RCC 7860 (cell line): Measurements from ENCODE around the gene RPTOR.
"Not testable (repeated sequence)": the region's sequence is repeated elsewhere in the genome, so short reads cannot be mapped to it uniquely, and the experiment has no call there.

ENCODE experiments used
- DNase-seq: peaks from one replicate; pipeline ENCODE4 v3.0.0-alpha.2; 2015; ENCODE audit warnings: low spot score
- FAIRE-seq: peaks from 2 replicates; lab custom pipeline; 2012; peaks lifted over from hg19 to GRCh38; lab: Jason Lieb, UNC

Gene RPTOR

DNA sequence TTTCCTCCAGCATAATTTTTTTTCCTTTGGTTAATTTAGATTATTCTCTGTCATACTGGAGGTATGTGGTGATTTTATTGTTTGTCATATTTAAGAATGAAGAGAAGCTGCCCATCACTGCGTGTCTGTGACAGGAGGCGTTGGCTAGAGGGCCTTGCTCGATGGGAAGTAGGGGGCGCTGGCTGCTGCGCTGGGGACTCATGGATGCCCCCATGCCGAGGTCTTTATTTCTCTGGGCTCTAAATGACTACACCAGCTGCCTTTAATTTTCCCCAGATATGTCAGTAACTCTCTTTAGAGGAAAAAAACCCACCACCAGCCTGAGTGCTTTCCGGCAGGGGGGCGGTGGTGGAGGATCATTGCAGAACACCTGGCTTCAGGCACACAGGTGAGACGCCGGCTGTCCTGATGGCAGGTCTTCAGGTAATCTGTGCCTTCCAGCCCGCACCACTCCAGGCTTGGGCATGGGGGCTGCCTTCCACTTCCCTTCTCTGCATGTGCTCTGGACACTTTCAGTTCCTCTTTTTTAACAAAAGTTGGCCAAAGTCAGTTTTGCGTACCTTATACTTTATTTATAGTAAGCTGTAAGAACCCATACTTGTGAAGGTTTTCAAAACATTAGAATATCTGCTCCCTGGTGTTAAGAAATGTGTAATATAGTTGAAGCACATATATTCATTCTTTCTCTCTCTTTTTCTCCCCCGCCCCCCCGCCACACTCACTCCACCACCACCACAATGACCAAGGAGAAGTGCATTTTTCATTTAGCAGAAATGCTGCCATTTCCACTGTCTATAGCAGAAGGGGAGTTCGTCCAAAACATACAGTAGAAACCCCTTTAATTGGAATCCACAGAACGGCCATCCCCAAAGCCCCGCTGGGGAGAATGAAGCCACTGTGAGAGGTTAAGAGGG, 192.7 kb downstream of the RPTOR start:
- FAIRE-seq, result no peak
- no peak for DNase-seq

DNA sequence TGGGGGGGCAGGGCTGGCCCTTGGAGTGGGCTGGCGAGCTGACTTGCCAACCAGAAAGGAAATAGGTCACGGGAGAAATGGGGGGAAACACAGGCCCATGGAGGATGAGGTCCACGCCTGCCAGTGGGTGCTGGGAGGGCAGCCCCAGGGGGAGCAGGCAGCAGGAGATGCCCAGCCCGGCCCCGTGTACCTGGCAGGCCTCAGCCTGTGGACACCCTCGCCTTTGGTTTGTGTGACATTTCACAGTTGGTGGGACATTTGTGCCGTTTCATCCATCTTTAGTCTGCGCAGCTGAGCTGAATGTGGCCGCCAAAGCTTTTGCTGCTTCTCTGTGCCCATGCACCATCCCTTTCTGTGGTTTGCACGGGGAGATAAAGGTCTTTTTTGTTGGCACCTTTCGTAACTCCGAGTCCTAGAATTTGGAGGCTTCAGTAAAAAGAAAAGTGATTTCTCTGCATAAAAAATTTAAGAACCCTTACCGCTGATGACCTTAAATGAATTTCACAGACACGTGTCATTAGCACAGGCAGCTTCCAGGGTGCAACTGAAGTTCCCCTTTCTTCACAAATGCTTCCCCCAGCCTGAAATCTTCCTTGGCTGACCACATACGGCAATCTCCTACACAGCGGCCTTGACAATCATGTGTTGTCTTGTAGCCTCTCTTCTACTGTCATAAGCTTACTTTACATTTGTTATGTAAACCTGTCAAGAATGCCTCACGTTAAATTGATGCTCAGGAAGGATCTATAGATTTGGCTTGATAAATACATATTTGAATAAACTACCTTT, 193.6 kb downstream of the RPTOR start:
- DNase-seq (no peak), FAIRE-seq (no peak)

- no peak for DNase-seq
- no peak for FAIRE-seq
These were observed 194.5 kb downstream of the RPTOR start for GRCh38 chr17:80738987-80739730.

GRCh38 chr17:80740141-80740540, 195.5 kb downstream of the RPTOR start:
- DNase-seq (no peak), FAIRE-seq (no peak)

DNA sequence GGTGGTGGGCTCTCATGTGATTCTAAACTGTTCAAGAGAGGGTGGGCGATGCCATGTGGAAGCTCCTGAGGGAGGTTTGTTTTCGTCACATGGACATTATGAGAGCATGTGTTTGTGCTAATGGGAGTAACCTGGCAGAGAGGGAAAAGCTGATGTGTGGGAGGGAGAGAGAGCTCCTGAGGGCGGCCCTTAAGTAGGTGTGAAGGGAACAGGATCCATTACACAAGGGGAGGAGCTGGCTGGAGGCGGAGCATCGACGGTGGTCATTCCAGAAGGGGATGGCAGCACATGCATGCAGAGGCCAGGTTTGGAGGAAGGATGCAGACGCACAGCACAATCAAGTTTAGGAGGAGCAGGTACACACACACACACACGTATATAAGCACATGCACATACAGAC, 197.5 kb downstream of the RPTOR start:
- FAIRE-seq, result no peak
- DNase-seq, result no peak

DNA sequence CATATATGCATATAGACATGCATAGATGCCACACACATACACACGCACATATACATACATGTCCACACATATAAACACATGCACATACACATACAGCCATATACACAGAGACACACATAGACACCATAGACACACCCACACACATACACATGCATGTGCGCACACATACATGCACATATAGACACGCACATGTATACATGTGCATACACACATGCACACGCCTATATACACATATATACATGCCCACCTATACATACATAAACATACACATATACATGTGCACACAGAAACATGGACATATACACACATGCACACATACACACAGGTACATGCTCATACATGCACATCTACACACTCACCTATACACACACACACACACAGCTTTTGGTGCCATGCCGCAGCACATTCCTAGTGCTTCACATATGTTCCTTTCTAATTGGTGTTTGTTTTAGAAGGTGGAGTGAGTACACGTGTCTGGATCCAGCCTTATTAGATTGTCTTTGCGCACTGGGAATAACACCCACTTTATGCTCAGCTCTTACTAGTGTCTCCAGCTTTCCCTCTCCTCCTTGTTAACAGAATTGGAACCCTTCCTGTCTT, 198.0 kb downstream of the RPTOR start:
- FAIRE-seq (no peak), DNase-seq (no peak)

DNA sequence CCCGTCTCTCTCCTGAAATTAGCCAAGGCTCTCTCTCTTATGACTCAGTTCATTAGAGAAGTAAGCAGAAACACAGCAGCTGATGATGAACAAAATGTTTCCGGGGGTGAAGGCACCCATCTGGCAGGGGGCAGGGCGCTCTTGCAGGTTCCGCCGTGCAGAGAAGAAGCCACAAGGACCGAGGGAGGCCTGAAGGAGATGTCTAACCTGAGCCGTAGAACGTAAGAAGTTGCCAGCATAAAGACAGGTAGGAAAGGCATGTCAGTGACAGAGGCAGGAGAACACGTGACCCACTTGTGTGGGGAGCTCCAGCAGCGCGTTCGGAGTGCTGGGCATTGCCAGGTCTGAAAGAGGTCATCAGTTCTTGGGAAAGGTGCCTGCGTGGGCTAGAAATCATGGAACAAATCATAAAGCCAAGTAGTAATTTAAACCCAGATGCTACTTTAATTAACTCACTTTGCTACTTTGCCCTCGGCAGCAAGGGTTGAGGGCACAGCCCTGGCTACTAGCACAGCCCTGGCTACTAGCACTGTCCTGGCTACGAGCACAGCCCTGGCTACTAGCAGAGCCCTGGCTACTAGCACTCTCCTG, 198.6 kb downstream of the RPTOR start:
- FAIRE-seq, result no peak
- no peak for DNase-seq

GRCh38 chr17:80743973-80744372, 199.3 kb downstream of the RPTOR start:
- not testable (repeated sequence) for DNase-seq, FAIRE-seq

DNA sequence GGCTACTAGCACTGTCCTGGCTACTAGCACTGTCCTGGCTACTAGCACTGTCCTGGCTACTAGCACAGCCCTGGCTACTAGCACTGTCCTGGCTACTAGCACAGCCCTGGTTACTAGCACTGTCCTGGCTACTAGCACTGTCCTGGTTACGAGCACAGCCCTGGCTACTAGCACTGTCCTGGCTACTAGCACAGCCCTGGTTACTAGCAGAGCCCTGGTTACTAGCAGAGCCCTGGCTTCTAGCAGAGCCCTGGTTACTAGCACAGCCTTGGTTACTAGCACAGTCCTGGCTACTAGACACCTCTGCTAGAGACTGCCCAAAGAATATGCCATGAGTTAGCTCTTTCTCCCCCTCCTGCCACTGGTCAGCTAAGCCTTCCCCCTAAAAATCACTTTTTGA, 200.1 kb downstream of the RPTOR start:
- not testable (repeated sequence) for FAIRE-seq

GRCh38 chr17:80745183-80745582, 200.5 kb downstream of the RPTOR start:
- no peak for FAIRE-seq
- DNase-seq, result no peak

More for the DNA sequence above, 200.1 kb downstream of the RPTOR start:
- not testable (repeated sequence) for DNase-seq

DNA sequence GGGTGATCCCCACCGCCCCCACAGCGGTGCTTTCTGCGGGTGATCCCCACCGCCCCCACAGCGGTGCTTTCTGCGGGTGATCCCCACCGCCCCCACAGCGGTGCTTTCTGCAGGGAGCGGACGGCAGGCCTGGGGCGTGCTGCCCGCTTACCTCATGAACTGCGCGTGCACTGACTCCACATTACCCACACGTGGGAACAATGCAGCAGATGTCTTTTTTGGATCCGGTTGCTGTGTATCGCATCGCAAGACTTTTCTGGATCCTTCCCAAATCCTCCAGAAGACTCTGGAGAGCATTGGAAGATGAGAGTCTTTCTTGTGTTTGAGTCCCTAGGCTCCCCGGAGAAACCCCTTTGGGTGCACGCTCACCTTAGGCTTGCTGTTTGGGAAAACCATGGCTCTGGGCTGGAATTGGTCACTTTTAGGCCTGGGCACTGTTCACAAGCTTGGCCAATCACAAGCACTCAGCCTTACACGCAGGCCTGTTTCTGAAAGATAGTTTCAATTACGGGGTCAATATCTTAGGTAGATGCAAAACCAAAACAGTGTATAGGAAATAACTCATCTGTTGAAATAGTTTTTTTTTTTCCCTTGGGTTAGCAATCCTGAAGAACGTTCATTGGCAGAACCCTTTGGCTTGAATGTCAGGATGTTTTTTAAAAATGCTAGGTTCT, 201.8 kb downstream of the RPTOR start:
- FAIRE-seq, result no peak
- no peak for DNase-seq

- FAIRE-seq, result no peak
- no peak for DNase-seq
These were observed 202.8 kb downstream of the RPTOR start for GRCh38 chr17:80747469-80747868.

- no peak for DNase-seq
- FAIRE-seq, result no peak
These were observed 205.0 kb downstream of the RPTOR start for GRCh38 chr17:80749611-80750010.

- no peak for FAIRE-seq
- DNase-seq, result no peak
These were observed 205.6 kb downstream of the RPTOR start for GRCh38 chr17:80750263-80750662.

- FAIRE-seq, result no peak
- DNase-seq, result no peak
These were observed 206.7 kb downstream of the RPTOR start for GRCh38 chr17:80751070-80751945.

DNA sequence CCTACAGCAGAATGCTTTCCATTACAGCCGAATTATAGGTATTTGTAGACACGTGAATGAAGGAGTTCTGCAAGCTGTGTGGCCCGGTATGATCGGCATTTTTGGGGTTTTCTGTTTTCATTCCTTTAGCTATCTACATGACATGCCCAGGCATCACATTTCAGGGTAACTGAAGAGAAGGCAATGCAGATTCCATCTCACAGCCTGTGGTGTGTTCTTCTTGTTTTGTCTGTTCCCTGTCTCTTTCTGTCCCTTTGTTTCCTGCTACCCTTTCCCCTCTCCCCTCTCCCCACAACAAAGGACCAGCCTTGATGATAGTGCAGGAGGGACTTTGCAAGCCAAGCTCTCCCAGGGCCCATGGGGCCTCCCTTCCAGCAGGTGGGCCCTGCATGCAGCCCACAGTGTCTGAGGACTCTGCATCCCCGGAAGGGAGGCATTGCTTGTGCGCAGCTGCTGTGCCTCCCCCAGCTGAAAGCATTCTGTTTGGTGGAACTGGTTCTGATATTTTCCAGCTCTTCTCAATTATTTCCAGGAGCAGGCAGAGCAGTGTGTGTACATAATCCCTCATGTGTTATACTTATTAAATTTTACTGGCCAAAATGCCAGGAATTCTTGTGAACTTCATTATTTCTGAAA, 207.4 kb downstream of the RPTOR start:
- FAIRE-seq (no peak), DNase-seq (no peak)

DNA sequence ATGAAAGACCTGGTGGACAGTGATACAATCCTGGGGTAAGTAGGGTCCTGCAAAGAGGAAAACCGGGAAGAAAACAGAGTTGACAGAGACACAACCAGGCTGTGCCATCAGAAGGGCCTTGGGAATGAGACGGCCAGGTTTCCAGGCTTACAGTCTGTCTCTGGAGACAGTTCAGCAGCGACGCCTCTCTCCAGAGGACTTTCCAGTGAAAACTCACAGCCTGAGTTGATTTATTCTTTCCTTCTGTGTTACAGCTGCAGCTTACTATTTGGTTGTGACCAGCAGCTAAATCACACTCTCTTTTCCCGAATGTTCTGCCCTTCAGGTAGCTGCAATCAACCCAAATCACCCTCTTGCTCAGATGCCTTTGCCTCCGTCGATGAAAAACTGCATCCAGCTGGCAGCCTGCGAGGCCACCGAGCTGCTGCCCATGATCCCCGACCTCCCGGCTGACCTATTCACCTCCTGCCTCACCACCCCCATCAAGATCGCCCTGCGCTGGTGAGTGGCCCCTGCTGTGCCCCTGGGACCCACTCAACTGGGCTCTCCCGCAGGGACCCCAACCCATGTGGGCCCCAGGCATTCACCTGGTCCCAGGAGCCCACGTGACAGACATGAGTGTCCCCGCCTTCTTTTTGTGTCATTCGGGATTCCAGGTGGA, 209.2 kb downstream of the RPTOR start:
- DNase-seq, result no peak

GRCh38 chr17:80754846-80755245, 210.2 kb downstream of the RPTOR start:
- DNase-seq, result no peak
- FAIRE-seq, result no peak

More for the DNA sequence above, 209.2 kb downstream of the RPTOR start:
- no peak for FAIRE-seq
